Endodermal cell (in vitro differentiated cells): ENCODE results near the gene SLC6A8. TPM values are rescaled to one million over a fixed set of nuclear protein-coding genes. Genes with fewer than 3 reads are reported as not detected.
"Not testable (repeated sequence)": the region's sequence is repeated elsewhere in the genome, so short reads cannot be mapped to it uniquely, and the experiment has no call there.

Experiments used
- DNase-seq: peaks from one replicate; pipeline ENCODE4 v3.0.0-alpha.2; 2017
- H3K27ac ChIP-seq: 2 replicates; pipeline ENCODE4 v1.5.1; 2013; ENCODE audit warnings: mild to moderate bottlenecking, low read depth, low read length, moderate library complexity
- H3K27me3 ChIP-seq: 2 replicates; pipeline ENCODE4 v1.6.1; 2013; ENCODE audit warnings: mild to moderate bottlenecking, low read length, moderate library complexity; ENCODE audit not compliant: insufficient read depth, control insufficient read depth, poor library complexity, severe bottlenecking
- H3K36me3 ChIP-seq: 2 replicates; pipeline ENCODE4 v1.7.0; 2013; ENCODE audit warnings: mild to moderate bottlenecking, low read length, moderate library complexity; ENCODE audit not compliant: control insufficient read depth, insufficient read depth
- H3K4me1 ChIP-seq: one replicate; pipeline ENCODE4 v1.7.0; 2013; ENCODE audit warnings: low read length; ENCODE audit not compliant: control insufficient read depth, insufficient read depth
- H3K4me3 ChIP-seq: 2 replicates; pipeline ENCODE4 v1.5.1; 2013; ENCODE audit warnings: mild to moderate bottlenecking, low read length, moderate library complexity
- H3K9ac ChIP-seq: 2 replicates; pipeline ENCODE4 v1.6.1; 2013; ENCODE audit warnings: mild to moderate bottlenecking, low read length, moderate library complexity; ENCODE audit not compliant: poor library complexity, severe bottlenecking; ENCODE audit errors: extremely low read depth
- H3K9me3 ChIP-seq: 2 replicates; pipeline ENCODE4 v1.6.1; 2013; ENCODE audit warnings: mild to moderate bottlenecking, low read length, moderate library complexity; ENCODE audit not compliant: control insufficient read depth
- H3K27ac Mint-ChIP-seq: 2 replicates; pipeline ENCODE4 v1.8.0; 2020; ENCODE audit warnings: mixed read lengths
- H3K27me3 Mint-ChIP-seq: 2 replicates; pipeline ENCODE4 v1.8.0; 2021; ENCODE audit warnings: mild to moderate bottlenecking, mixed read lengths; ENCODE audit not compliant: insufficient read depth
- H3K36me3 Mint-ChIP-seq: 2 replicates; pipeline ENCODE4 v1.8.0; 2020; ENCODE audit warnings: low read depth, mixed read lengths
- H3K4me1 Mint-ChIP-seq: 2 replicates; pipeline ENCODE4 v1.8.0; 2020; ENCODE audit warnings: mixed read lengths
- H3K4me3 Mint-ChIP-seq: 2 replicates; pipeline ENCODE4 v1.8.0; 2020; ENCODE audit warnings: mild to moderate bottlenecking, moderate library complexity, mixed read lengths
- H3K9me3 Mint-ChIP-seq: 2 replicates; pipeline ENCODE4 v1.8.0; 2020; ENCODE audit warnings: mild to moderate bottlenecking, mixed read lengths
- CTCF ChIP-seq: fragments of 200-600 bp; sonication (generic); conservative IDR thresholded peaks from 2 replicates; pipeline ENCODE4 v1.5.0; 2021; ENCODE audit warnings: antibody characterized with exemption, mild to moderate bottlenecking
- WGBS, 2 experiments: methylation state at CpG; one replicate each; pipeline versions ENCODE4 v1.1.5 to v1.1.7; 2013; ENCODE audit warnings: missing lambda C conversion rate in 2 of 2, mixed read lengths in 1 of 2; ENCODE audit not compliant: insufficient coverage in 1 of 2, insufficient read length in 1 of 2; 5-methylcytosine and 5-hydroxymethylcytosine counted together
- total RNA-seq, 2 donors: library from RNA; stranded (reverse); fragmentation: NEBNext Ultra II Directional in 1 of 2; extraction: Animal tissue kit (Norgen Biotek cat#: 25700) in 1 of 2; gene quantifications; 2 replicates in 1 of 2; 3 replicates in 1 of 2; pipeline ENCODE4 v1.2.1, GENCODE V29; 2021

Gene SLC6A8
- total RNA-seq, 2 donors from 2014 or later = 57.6 to 121 TPM

- H3K9ac ChIP-seq, H3K4me3 Mint-ChIP-seq, H3K27ac Mint-ChIP-seq, H3K27me3 ChIP-seq, H3K27ac ChIP-seq, H3K4me3 ChIP-seq, H3K4me1 ChIP-seq, H3K9me3 ChIP-seq, H3K27me3 Mint-ChIP-seq, H3K4me1 Mint-ChIP-seq, H3K36me3 ChIP-seq: not testable (repeated sequence)
- TF ChIP-seq CTCF = peak; percentile 53
- WGBS, 2 experiments = 80 to 94% methylated on average over 3 to 18 of the region's 18 CpGs
- Mint-ChIP-seq H3K9me3 (peaks cover 75% of the 10 kb centered on the region), H3K36me3 (peaks cover 30% of the 10 kb centered on the region)
- DNase-seq = peak; percentile 58
Measured at GRCh38 chrX:153705403-153706060, 17.8 kb downstream of the SLC6A8 start.

- H3K4me1 ChIP-seq = no peaks in the 10 kb centered on the region
- H3K27me3 Mint-ChIP-seq = no peaks in the 10 kb centered on the region
- 92 to 98% methylated on average over 2 to 9 of the region's 9 CpGs for WGBS, 2 experiments
- TF ChIP-seq CTCF = no peak
- DNase-seq = no peak
- peaks cover 7% of the 10 kb centered on the region for H3K36me3 ChIP-seq
- H3K27me3 ChIP-seq = no peaks in the 10 kb centered on the region
- H3K4me3 ChIP-seq = no peak overlapping the region
- H3K9me3 ChIP-seq = no peaks in the 10 kb centered on the region
- H3K27ac Mint-ChIP-seq = no peak overlapping the region
- no peak overlapping the region for H3K9ac ChIP-seq
- H3K36me3 Mint-ChIP-seq = peaks cover 33% of the 10 kb centered on the region
- no peaks in the 10 kb centered on the region for H3K4me1 Mint-ChIP-seq
- peaks cover 78% of the 10 kb centered on the region for H3K9me3 Mint-ChIP-seq
- no peak overlapping the region for H3K4me3 Mint-ChIP-seq
- H3K27ac ChIP-seq = no peak overlapping the region
Measured at GRCh38 chrX:153706799-153707198, 19.1 kb downstream of the SLC6A8 start.

GRCh38 chrX:153707406-153707805 is 19.7 kb downstream of the SLC6A8 start:
- Histone ChIP-seq H3K27me3 (no peaks in the 10 kb centered on the region), H3K4me3 (no peak overlapping the region), H3K9ac (no peak overlapping the region), H3K4me1 (no peaks in the 10 kb centered on the region), H3K27ac (no peak overlapping the region), H3K9me3 (no peaks in the 10 kb centered on the region), H3K36me3 (peaks cover 7% of the 10 kb centered on the region)
- H3K36me3 Mint-ChIP-seq = peaks cover 30% of the 10 kb centered on the region
- peaks cover 72% of the 10 kb centered on the region for H3K9me3 Mint-ChIP-seq
- DNase-seq = no peak
- no peak overlapping the region for H3K27ac Mint-ChIP-seq
- 97 to 100% methylated on average over 2 to 6 of the region's 6 CpGs for WGBS, 2 experiments
- H3K4me3 Mint-ChIP-seq = no peak overlapping the region
- no peaks in the 10 kb centered on the region for H3K27me3 Mint-ChIP-seq
- TF ChIP-seq CTCF = no peak
- H3K4me1 Mint-ChIP-seq = no peaks in the 10 kb centered on the region
